Measurements from ENCODE around the gene INSL3.

Gene INSL3

DNA sequence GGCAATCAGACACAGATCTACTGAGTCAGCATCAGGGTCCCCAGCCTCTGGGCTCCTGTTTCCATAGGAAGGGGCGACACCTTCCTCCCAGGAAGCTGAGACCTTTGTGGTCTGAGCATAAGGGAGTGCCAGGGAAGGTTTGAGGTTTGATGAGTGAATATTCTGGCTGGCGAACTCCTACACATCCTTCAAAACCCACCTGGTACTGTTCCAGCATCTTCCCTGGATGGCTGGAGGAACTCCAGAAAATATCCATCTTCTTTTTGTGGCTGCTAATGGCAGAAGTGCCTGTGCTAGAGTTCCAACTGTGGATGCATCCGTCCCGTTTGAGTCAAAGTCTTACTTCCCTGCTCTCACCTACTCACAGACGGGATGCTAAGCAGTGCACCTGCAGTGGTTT is 9.2 kb downstream of the INSL3 start:
- no peak overlapping the region for H2BK5ac ChIP-seq (ENCODE audit: low read length)
- no CpG with 5 or more reads among the region's 5 CpGs for WGBS, 2 donors (ENCODE audit: extremely low coverage in 2 of 2, insufficient read length in 2 of 2, insufficient replicate concordance in 1 of 2)
- no peak for DNase-seq (ENCODE audit: low spot score)
- H4K91ac ChIP-seq (ENCODE audit: low read depth, low read length, poor library complexity) = no peak overlapping the region
- no peak overlapping the region for H3K4ac ChIP-seq (ENCODE audit: low read length)
- no peak overlapping the region for H4K8ac ChIP-seq (ENCODE audit: low read depth, low read length)
- H2AK5ac ChIP-seq (ENCODE audit: low read depth, low read length) = no peak overlapping the region
- no peak overlapping the region for H3K9ac ChIP-seq (ENCODE audit: low read depth, low read length, poor library complexity)
- peak overlapping the region; percentile 67 for H3K18ac ChIP-seq (ENCODE audit: low read length)
- H3K27me3 ChIP-seq (ENCODE audit: control insufficient read depth in 3 of 3, insufficient read depth in 3 of 3, low read depth in 1 of 3, low read length in 3 of 3) = peaks cover 0 to 12% (median 1%) of the 10 kb centered on the region in 3 experiments
- H3K4me2 ChIP-seq (ENCODE audit: insufficient read depth, low read length, poor library complexity, severe bottlenecking) = no peak overlapping the region
- H3K9me3 ChIP-seq (replicated peaks in 1 of 2; ENCODE audit: control insufficient read depth in 2 of 2, insufficient read depth in 1 of 2, low read depth in 1 of 2, low read length in 2 of 2) = no peaks in the 10 kb centered on the region
- H3K36me3 ChIP-seq (replicated peaks in 1 of 2; ENCODE audit: control insufficient read depth in 2 of 2, insufficient read depth in 2 of 2, low read length in 2 of 2) = no peaks in the 10 kb centered on the region
- H3K4me1 ChIP-seq (ENCODE audit: control insufficient read depth in 2 of 2, insufficient read depth in 1 of 2, low read depth in 1 of 2, low read length in 2 of 2) = no peaks in the 10 kb centered on the region
- H2BK120ac ChIP-seq (ENCODE audit: low read depth, low read length) = no peak overlapping the region
- H3K79me1 ChIP-seq (ENCODE audit: low read depth, low read length) = no peaks in the 10 kb centered on the region
- H2AFZ ChIP-seq (ENCODE audit: low read length) = no peak overlapping the region
- H3K14ac ChIP-seq (ENCODE audit: low read length) = no peak overlapping the region
- H2BK12ac ChIP-seq (ENCODE audit: low read length) = no peak overlapping the region
- H3K23ac ChIP-seq (ENCODE audit: low read depth, low read length, poor library complexity) = no peak overlapping the region
- H3K27ac ChIP-seq (replicated peaks; ENCODE audit: low read length) = no peak overlapping the region
- H3K4me3 ChIP-seq (ENCODE audit: low read length in 2 of 2) = no peak overlapping the region
- no peak overlapping the region for H2BK15ac ChIP-seq (ENCODE audit: low read length)

DNA sequence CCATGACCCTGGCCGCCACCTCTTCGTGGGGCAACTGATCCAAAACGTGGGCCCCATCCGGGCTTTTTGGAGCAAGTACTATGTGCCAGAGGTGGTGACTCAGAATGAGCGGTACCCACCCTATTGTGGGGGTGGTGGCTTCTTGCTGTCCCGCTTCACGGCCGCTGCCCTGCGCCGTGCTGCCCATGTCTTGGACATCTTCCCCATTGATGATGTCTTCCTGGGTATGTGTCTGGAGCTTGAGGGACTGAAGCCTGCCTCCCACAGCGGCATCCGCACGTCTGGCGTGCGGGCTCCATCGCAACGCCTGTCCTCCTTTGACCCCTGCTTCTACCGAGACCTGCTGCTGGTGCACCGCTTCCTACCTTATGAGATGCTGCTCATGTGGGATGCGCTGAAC is 9.6 kb downstream of the INSL3 start:
- H3K4ac ChIP-seq (ENCODE audit: low read length) = no peak overlapping the region
- H2BK15ac ChIP-seq (ENCODE audit: low read length) = peak overlapping the region; percentile 75
- no peak overlapping the region for H3K14ac ChIP-seq (ENCODE audit: low read length)
- H3K79me1 ChIP-seq (ENCODE audit: low read depth, low read length) = no peaks in the 10 kb centered on the region
- H3K4me2 ChIP-seq (ENCODE audit: insufficient read depth, low read length, poor library complexity, severe bottlenecking) = no peak overlapping the region
- H3K9ac ChIP-seq (ENCODE audit: low read depth, low read length, poor library complexity) = no peak overlapping the region
- DNase-seq (ENCODE audit: low spot score) = no peak
- peak overlapping the region; percentile 67 for H3K18ac ChIP-seq (ENCODE audit: low read length)
- H2BK120ac ChIP-seq (ENCODE audit: low read depth, low read length) = no peak overlapping the region
- no peak overlapping the region for H2BK12ac ChIP-seq (ENCODE audit: low read length)
- H3K4me1 ChIP-seq (ENCODE audit: control insufficient read depth in 2 of 2, insufficient read depth in 1 of 2, low read depth in 1 of 2, low read length in 2 of 2) = no peaks in the 10 kb centered on the region
- no peak overlapping the region for H2AK5ac ChIP-seq (ENCODE audit: low read depth, low read length)
- H3K27ac ChIP-seq (replicated peaks; ENCODE audit: low read length) = no peak overlapping the region
- peak overlapping the region; percentile 80 for H3K23ac ChIP-seq (ENCODE audit: low read depth, low read length, poor library complexity)
- H4K91ac ChIP-seq (ENCODE audit: low read depth, low read length, poor library complexity) = no peak overlapping the region
- H2BK5ac ChIP-seq (ENCODE audit: low read length) = no peak overlapping the region
- H3K36me3 ChIP-seq (replicated peaks in 1 of 2; ENCODE audit: control insufficient read depth in 2 of 2, insufficient read depth in 2 of 2, low read length in 2 of 2) = no peaks in the 10 kb centered on the region
- H3K4me3 ChIP-seq (ENCODE audit: low read length in 2 of 2) = peak overlapping the region in 1 of 2 donors; percentile 15
- H4K8ac ChIP-seq (ENCODE audit: low read depth, low read length) = no peak overlapping the region
- peaks cover 0 to 12% (median 1%) of the 10 kb centered on the region in 3 experiments for H3K27me3 ChIP-seq (ENCODE audit: control insufficient read depth in 3 of 3, insufficient read depth in 3 of 3, low read depth in 1 of 3, low read length in 3 of 3)
- no peak overlapping the region for H2AFZ ChIP-seq (ENCODE audit: low read length)
- no peaks in the 10 kb centered on the region for H3K9me3 ChIP-seq (replicated peaks in 1 of 2; ENCODE audit: control insufficient read depth in 2 of 2, insufficient read depth in 1 of 2, low read depth in 1 of 2, low read length in 2 of 2)
- no CpG with 5 or more reads among the region's 20 CpGs for WGBS, 2 donors (ENCODE audit: extremely low coverage in 2 of 2, insufficient read length in 2 of 2, insufficient replicate concordance in 1 of 2)

DNA sequence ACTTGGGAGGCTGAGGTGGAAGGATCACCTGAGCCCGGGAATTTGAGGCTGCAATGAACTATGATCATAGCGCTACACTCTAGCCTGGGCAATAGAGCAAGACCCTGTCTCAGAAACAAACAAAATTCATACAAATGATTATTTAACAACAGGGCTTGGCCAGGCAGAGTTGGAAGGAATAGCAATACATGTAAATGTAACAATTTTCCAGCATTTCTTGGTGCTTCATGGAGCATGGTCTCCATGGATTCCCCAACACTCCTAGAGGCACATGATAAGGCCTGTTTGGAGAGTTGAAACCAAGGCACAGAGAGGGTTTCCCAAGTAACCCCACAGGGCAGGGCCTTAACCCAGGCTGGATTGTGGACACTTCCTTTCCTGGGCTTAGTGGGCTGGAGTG is 10.2 kb downstream of the INSL3 start:
- no CpG with 5 or more reads among the region's 2 CpGs for WGBS, 2 donors (ENCODE audit: extremely low coverage in 2 of 2, insufficient read length in 2 of 2, insufficient replicate concordance in 1 of 2)

DNA sequence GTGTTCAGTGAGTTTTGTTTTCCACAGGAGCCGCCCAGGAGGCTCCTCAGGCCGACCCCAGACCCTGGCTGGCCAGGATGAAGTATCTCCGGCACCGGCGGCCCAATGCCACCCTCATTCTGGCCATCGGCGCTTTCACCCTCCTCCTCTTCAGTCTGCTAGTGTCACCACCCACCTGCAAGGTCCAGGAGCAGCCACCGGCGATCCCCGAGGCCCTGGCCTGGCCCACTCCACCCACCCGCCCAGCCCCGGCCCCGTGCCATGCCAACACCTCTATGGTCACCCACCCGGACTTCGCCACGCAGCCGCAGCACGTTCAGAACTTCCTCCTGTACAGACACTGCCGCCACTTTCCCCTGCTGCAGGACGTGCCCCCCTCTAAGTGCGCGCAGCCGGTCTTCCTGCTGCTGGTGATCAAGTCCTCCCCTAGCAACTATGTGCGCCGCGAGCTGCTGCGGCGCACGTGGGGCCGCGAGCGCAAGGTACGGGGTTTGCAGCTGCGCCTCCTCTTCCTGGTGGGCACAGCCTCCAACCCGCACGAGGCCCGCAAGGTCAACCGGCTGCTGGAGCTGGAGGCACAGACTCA is 13.5 kb downstream of the INSL3 start:
- no peak overlapping the region for H3K9ac ChIP-seq (ENCODE audit: low read depth, low read length, poor library complexity)
- peak overlapping the region; percentile 89 for H3K23ac ChIP-seq (ENCODE audit: low read depth, low read length, poor library complexity)
- H2BK12ac ChIP-seq (ENCODE audit: low read length) = no peak overlapping the region
- H3K9me3 ChIP-seq (replicated peaks in 1 of 2; ENCODE audit: control insufficient read depth in 2 of 2, insufficient read depth in 1 of 2, low read depth in 1 of 2, low read length in 2 of 2) = no peaks in the 10 kb centered on the region
- no peak overlapping the region for H4K91ac ChIP-seq (ENCODE audit: low read depth, low read length, poor library complexity)
- H3K4me2 ChIP-seq (ENCODE audit: insufficient read depth, low read length, poor library complexity, severe bottlenecking) = no peak overlapping the region
- H3K27ac ChIP-seq (replicated peaks; ENCODE audit: low read length) = no peak overlapping the region
- H4K8ac ChIP-seq (ENCODE audit: low read depth, low read length) = no peak overlapping the region
- peaks cover 0 to 13% (median 0%) of the 10 kb centered on the region in 3 experiments for H3K27me3 ChIP-seq (ENCODE audit: control insufficient read depth in 3 of 3, insufficient read depth in 3 of 3, low read depth in 1 of 3, low read length in 3 of 3)
- H3K79me1 ChIP-seq (ENCODE audit: low read depth, low read length) = no peaks in the 10 kb centered on the region
- no peak overlapping the region for H3K14ac ChIP-seq (ENCODE audit: low read length)
- WGBS, 2 donors (ENCODE audit: extremely low coverage in 2 of 2, insufficient read length in 2 of 2, insufficient replicate concordance in 1 of 2) = no CpG with 5 or more reads among the region's 38 CpGs
- H3K4ac ChIP-seq (ENCODE audit: low read length) = no peak overlapping the region
- H2AFZ ChIP-seq (ENCODE audit: low read length) = no peak overlapping the region
- no peak overlapping the region for H2BK5ac ChIP-seq (ENCODE audit: low read length)
- DNase-seq (ENCODE audit: low spot score) = no peak
- no peaks in the 10 kb centered on the region for H3K4me1 ChIP-seq (ENCODE audit: control insufficient read depth in 2 of 2, insufficient read depth in 1 of 2, low read depth in 1 of 2, low read length in 2 of 2)
- H3K4me3 ChIP-seq (ENCODE audit: low read length in 2 of 2) = no peak overlapping the region
- no peak overlapping the region for H2BK15ac ChIP-seq (ENCODE audit: low read length)
- no peaks in the 10 kb centered on the region for H3K36me3 ChIP-seq (replicated peaks in 1 of 2; ENCODE audit: control insufficient read depth in 2 of 2, insufficient read depth in 2 of 2, low read length in 2 of 2)
- H2BK120ac ChIP-seq (ENCODE audit: low read depth, low read length) = no peak overlapping the region
- peak overlapping the region; percentile 24 for H2AK5ac ChIP-seq (ENCODE audit: low read depth, low read length)
- H3K18ac ChIP-seq (ENCODE audit: low read length) = peak overlapping the region; percentile 19

More for the DNA sequence above, 10.2 kb downstream of the INSL3 start:
- H3K4me1 ChIP-seq (ENCODE audit: control insufficient read depth in 2 of 2, insufficient read depth in 1 of 2, low read depth in 1 of 2, low read length in 2 of 2) = no peaks in the 10 kb centered on the region
- H2BK15ac ChIP-seq (ENCODE audit: low read length) = no peak overlapping the region
- H2BK12ac ChIP-seq (ENCODE audit: low read length) = no peak overlapping the region
- no peak overlapping the region for H3K14ac ChIP-seq (ENCODE audit: low read length)
- peak overlapping the region; percentile 80 for H3K23ac ChIP-seq (ENCODE audit: low read depth, low read length, poor library complexity)
- no peak overlapping the region for H2AK5ac ChIP-seq (ENCODE audit: low read depth, low read length)
- peak overlapping the region; percentile 57 for H3K18ac ChIP-seq (ENCODE audit: low read length)
- peaks cover 0 to 12% (median 1%) of the 10 kb centered on the region in 3 experiments for H3K27me3 ChIP-seq (ENCODE audit: control insufficient read depth in 3 of 3, insufficient read depth in 3 of 3, low read depth in 1 of 3, low read length in 3 of 3)
- no peak for DNase-seq (ENCODE audit: low spot score)
- no peaks in the 10 kb centered on the region for H3K9me3 ChIP-seq (replicated peaks in 1 of 2; ENCODE audit: control insufficient read depth in 2 of 2, insufficient read depth in 1 of 2, low read depth in 1 of 2, low read length in 2 of 2)
- H4K8ac ChIP-seq (ENCODE audit: low read depth, low read length) = no peak overlapping the region
- H4K91ac ChIP-seq (ENCODE audit: low read depth, low read length, poor library complexity) = no peak overlapping the region
- no peak overlapping the region for H2BK5ac ChIP-seq (ENCODE audit: low read length)
- no peak overlapping the region for H3K9ac ChIP-seq (ENCODE audit: low read depth, low read length, poor library complexity)
- no peaks in the 10 kb centered on the region for H3K36me3 ChIP-seq (replicated peaks in 1 of 2; ENCODE audit: control insufficient read depth in 2 of 2, insufficient read depth in 2 of 2, low read length in 2 of 2)
- no peak overlapping the region for H3K4ac ChIP-seq (ENCODE audit: low read length)
- no peak overlapping the region for H3K4me3 ChIP-seq (ENCODE audit: low read length in 2 of 2)
- H3K79me1 ChIP-seq (ENCODE audit: low read depth, low read length) = no peaks in the 10 kb centered on the region
- H2BK120ac ChIP-seq (ENCODE audit: low read depth, low read length) = no peak overlapping the region
- H3K4me2 ChIP-seq (ENCODE audit: insufficient read depth, low read length, poor library complexity, severe bottlenecking) = no peak overlapping the region
- H2AFZ ChIP-seq (ENCODE audit: low read length) = no peak overlapping the region
- no peak overlapping the region for H3K27ac ChIP-seq (replicated peaks; ENCODE audit: low read length)
